BLaER1 treated with 17β-estradiol and CSF1 and Interleukin-3, amounts not matched to agents 10 nM and 100 nM (cell line): ENCODE results near the gene GRK2.

Experiments
- H3K27ac ChIP-seq, 11 experiments: shearing (Covaris generic); formaldehyde crosslinking; 2 replicates each; pipeline ENCODE4 v1.8.1; 2022
- H3K27me3 ChIP-seq, 11 experiments: shearing (Covaris generic); formaldehyde crosslinking; 2 replicates each; pipeline ENCODE4 v1.8.1; 2022
- H3K36me3 ChIP-seq, 11 experiments: shearing (Covaris generic); formaldehyde crosslinking; 2 replicates each; pipeline ENCODE4 v1.8.1; 2022
- H3K4me1 ChIP-seq, 10 experiments: shearing (Covaris generic); formaldehyde crosslinking; 2 replicates each; pipeline ENCODE4 v1.8.1; 2022
- H3K4me2 ChIP-seq, 11 experiments: shearing (Covaris generic); formaldehyde crosslinking; 2 replicates each; pipeline ENCODE4 v1.8.1; 2022
- H3K4me3 ChIP-seq, 10 experiments: shearing (Covaris generic); formaldehyde crosslinking; 2 replicates each; pipeline ENCODE4 v1.8.1; 2022
- H3K9ac ChIP-seq, 11 experiments: shearing (Covaris generic); formaldehyde crosslinking; 2 replicates each; pipeline ENCODE4 v1.8.1; 2022
- H3K9me3 ChIP-seq, 11 experiments: shearing (Covaris generic); formaldehyde crosslinking; replicated peaks in 1 of 11; 2 replicates each; pipeline ENCODE4 v1.8.1; 2022
- H4K20me1 ChIP-seq, 11 experiments: shearing (Covaris generic); formaldehyde crosslinking; 2 replicates each; pipeline ENCODE4 v1.8.1; 2022
- Cebpa-rat ChIP-seq, 11 experiments: shearing (Covaris generic); IDR thresholded peaks; 2 replicates each; pipeline ENCODE4 v1.8.1; 2022

Gene GRK2

DNA sequence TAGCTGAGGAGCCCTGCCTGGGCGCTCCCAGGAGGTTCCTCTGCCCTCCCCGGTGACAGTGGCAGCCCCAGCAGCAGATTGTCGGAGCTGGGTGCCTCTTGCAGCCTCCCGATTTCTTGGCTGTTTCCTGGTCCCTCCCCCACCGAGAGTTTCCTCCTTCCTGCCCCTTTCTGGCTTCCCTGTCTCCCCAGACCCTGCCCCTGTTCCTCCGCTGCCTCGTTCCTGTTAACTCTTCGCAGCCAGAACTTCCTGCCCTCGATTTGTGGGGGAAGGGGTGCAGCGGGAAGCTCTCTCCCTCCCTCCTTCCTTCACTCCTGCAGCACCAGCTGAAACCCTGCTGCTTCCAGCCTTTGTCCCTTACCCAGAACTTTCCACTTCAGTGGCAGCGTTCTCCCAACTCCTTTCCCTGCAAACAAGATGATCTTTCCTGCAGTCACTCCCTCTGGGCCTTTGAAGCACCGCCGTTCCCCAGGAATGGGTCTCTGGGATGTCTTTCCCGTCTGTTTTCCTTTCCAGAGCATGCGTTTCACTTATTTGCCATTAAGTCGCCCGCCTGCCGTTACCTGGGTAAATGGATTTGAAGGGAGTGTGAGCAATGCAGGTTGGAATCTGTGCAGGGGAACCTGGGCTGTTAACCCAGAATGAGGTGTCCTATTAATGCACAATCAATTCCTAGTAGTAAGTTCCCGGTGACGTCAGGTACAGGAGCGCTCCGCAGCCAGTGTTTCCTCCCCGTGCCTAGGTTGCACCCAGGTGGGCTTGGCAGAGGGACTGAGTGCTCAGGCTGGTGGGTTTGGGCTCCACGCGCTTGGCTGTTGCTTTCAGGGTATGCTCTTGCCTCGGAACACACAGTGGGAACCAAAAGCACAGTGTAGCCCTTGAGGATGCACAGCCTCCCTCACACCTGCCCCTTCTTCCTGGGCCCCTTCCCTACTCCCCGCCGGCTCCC, 4.3 kb downstream of the GRK2 start:
- TF ChIP-seq Cebpa-rat (IDR thresholded peaks at IDR 0.05) = no peak
- Histone ChIP-seq H4K20me1 (peaks cover 0 to 67% (median 49%) of the 10 kb centered on the region in 11 experiments; a peak in 13 of 22 replicates), H3K27ac (peak overlapping the region; percentile 92 to 100 (median 99)), H3K4me2 (peak overlapping the region; percentile 99 to 100 (median 100)), H3K4me1 (peaks cover 75 to 84% (median 77%) of the 10 kb centered on the region in 10 experiments), H3K9ac (peak overlapping the region; percentile 93 to 100 (median 99)), H3K4me3 (peak overlapping the region; percentile 87 to 100 (median 99)), H3K27me3 (no peaks in the 10 kb centered on the region), H3K36me3 (peaks cover 60 to 87% (median 79%) of the 10 kb centered on the region in 11 experiments), H3K9me3 (no peaks in the 10 kb centered on the region)

DNA sequence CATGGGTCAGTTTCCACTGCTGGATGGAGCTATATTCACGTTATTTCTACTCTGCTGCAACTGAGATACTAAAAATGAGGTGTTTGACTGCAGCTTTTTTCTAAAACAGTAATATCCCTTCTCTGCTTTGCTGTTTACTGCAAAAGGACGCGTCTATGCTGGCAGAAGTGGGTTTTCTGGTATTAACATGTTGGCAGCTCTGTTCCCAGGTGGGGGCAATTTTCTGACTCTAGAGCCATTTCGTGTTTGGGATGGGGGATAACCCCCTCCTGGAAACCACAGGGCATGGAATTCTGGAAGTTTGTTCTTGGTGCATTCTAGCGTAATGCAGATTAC, 4.9 kb downstream of the GRK2 start:
- Histone ChIP-seq H4K20me1 (peaks cover 0 to 73% (median 49%) of the 10 kb centered on the region in 11 experiments; a peak in 13 of 22 replicates), H3K36me3 (peaks cover 66 to 93% (median 85%) of the 10 kb centered on the region in 11 experiments), H3K9ac (peak overlapping the region; percentile 93 to 100 (median 99)), H3K4me3 (peak overlapping the region; percentile 87 to 100 (median 99)), H3K9me3 (no peaks in the 10 kb centered on the region), H3K27ac (peak overlapping the region; percentile 35 to 100 (median 99); a peak in 21 of 22 replicates), H3K4me2 (peak overlapping the region; percentile 99 to 100 (median 100)), H3K27me3 (no peaks in the 10 kb centered on the region), H3K4me1 (peaks cover 76 to 84% (median 78%) of the 10 kb centered on the region in 10 experiments)
- TF ChIP-seq Cebpa-rat (IDR thresholded peaks at IDR 0.05) = no peak

GRCh38 chr11:67271541-67272284, 5.4 kb downstream of the GRK2 start:
- Histone ChIP-seq H3K4me1 (peaks cover 81 to 90% (median 83%) of the 10 kb centered on the region in 10 experiments), H3K9ac (peak overlapping the region; percentile 93 to 100 (median 99)), H3K4me3 (peak overlapping the region; percentile 87 to 100 (median 99)), H3K36me3 (peaks cover 66 to 98% (median 88%) of the 10 kb centered on the region in 11 experiments), H3K27me3 (no peaks in the 10 kb centered on the region), H3K9me3 (no peaks in the 10 kb centered on the region), H3K4me2 (peak overlapping the region; percentile 99 to 100 (median 100)), H4K20me1 (peaks cover 0 to 73% (median 49%) of the 10 kb centered on the region in 11 experiments; a peak in 13 of 22 replicates), H3K27ac (peak overlapping the region; percentile 93 to 100 (median 99); a peak in 21 of 22 replicates)
- TF ChIP-seq Cebpa-rat (IDR thresholded peaks at IDR 0.05) = peak in 5 of 11 experiments; percentile 17 to 73 (median 55); a peak in 7 of 22 replicates

DNA sequence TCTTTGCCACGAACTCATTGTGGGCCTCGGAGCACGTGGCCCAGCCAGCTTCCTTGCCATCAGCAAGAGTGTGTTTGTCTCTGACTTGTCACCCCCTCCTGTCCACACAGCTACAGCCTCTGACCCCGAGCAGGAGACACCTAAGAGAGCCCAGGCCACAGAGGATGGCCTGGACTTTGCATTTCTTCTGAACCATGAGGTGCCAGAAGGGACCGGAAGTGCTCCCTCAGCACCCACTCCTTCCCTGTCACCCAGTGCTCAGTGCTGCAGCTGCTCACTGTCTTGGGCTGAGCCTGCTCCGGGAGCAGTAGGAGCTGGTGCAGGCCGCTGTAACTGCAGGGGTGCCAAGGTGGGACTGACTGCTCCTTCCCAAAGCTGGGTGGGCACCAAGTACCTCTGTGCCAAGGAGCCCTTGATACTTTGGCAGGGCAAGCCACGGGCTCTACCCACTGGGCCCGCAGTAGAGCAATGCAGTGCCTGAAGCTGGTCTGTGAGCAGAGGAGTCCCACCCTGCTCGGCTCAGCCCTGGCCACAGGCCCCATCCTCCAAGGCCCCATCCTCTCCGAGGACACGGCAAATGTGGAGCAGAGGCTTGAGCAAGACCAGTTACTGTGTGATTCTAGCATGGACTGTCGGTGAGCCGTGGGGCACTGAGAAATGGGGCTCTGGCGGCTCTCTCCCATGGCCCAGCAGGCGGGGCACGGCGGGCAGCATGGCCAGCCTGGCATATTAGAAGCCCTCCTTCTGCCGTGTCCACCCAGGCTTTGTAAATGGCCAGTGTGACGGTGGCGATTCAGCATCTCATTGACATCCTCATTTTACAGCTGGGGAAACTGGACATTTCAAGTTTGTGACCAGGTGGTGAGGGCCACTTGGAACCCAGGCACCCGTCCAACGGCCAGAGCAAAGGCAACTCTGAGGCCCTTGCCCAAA, 6.3 kb downstream of the GRK2 start:
- Histone ChIP-seq H3K9me3 (no peaks in the 10 kb centered on the region), H3K27ac (peak overlapping the region; percentile 93 to 100 (median 99); a peak in 21 of 22 replicates), H3K27me3 (no peaks in the 10 kb centered on the region), H3K36me3 (peaks cover 61 to 90% (median 79%) of the 10 kb centered on the region in 11 experiments), H3K4me1 (peaks cover 88 to 95% (median 90%) of the 10 kb centered on the region in 10 experiments), H4K20me1 (peaks cover 0 to 73% (median 49%) of the 10 kb centered on the region in 11 experiments; a peak in 13 of 22 replicates), H3K9ac (peak overlapping the region; percentile 93 to 100 (median 99)), H3K4me2 (peak overlapping the region; percentile 99 to 100 (median 100)), H3K4me3 (peak overlapping the region; percentile 87 to 100 (median 99))
- TF ChIP-seq Cebpa-rat (IDR thresholded peaks at IDR 0.05) = no peak

- Histone ChIP-seq H3K27me3 (no peaks in the 10 kb centered on the region), H3K4me1 (peaks cover 95 to 99% (median 97%) of the 10 kb centered on the region in 10 experiments), H3K4me2 (peak overlapping the region; percentile 99 to 100 (median 100)), H3K9ac (peak overlapping the region; percentile 93 to 100 (median 99)), H3K36me3 (peaks cover 60 to 89% (median 81%) of the 10 kb centered on the region in 11 experiments), H3K9me3 (no peaks in the 10 kb centered on the region), H3K4me3 (peak overlapping the region; percentile 87 to 100 (median 99)), H4K20me1 (peaks cover 0 to 73% (median 43%) of the 10 kb centered on the region in 11 experiments; a peak in 13 of 22 replicates), H3K27ac (peak overlapping the region; percentile 93 to 100 (median 99); a peak in 21 of 22 replicates)
- TF ChIP-seq Cebpa-rat (IDR thresholded peaks at IDR 0.05) = no peak
Measured at GRCh38 chr11:67273260-67273990, 7.2 kb downstream of the GRK2 start.

DNA sequence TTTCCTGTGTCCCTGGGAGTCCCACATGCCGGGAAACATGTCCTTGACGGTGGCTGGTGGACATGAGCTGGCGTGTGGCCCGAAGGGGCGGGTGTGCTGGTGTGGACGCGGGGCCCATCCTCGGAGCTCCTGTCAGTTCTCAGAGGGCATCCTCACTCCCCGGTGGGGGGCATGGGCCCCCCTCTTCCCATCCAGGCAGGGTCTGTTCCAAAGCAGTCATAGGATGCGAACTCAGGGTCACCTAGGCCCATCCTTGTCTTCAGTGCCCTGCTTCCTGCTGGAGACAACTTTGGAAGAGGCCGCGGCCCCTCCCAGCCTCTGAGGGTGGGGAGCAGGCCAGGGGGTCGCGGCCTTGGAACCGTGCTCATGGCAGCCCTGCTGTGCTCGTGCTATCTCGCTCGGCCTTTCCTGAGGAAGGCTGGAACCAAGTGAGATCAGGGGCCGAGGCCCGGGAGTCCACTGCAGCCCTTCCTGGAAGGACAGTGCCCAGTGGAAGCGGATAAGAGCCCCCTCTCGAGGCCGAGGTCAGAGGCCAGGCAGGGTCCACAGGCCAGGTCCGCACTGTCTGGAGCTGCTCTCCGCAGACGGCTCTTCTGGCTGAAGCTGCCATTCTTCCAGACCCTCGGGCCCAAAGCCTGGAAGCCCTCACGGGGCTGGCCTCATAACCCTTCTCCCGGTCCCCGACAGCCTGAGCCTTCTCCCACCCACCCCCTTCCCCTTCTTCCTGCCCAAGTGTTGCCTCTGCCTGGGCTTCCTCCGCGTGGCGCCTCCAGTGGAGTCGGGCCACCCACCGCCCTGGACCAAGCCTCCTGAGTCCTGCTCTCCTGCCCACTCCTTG, 8.7 kb downstream of the GRK2 start:
- Histone ChIP-seq H3K4me1 (peaks cover 95 to 99% (median 97%) of the 10 kb centered on the region in 10 experiments), H3K27ac (peak overlapping the region; percentile 93 to 100 (median 99)), H3K36me3 (peaks cover 60 to 89% (median 81%) of the 10 kb centered on the region in 11 experiments)

More for the DNA sequence above, 8.7 kb downstream of the GRK2 start:
- Histone ChIP-seq H3K4me2 (peak overlapping the region; percentile 99 to 100 (median 100)), H3K27me3 (no peaks in the 10 kb centered on the region), H3K9me3 (no peaks in the 10 kb centered on the region), H4K20me1 (peaks cover 0 to 57% (median 37%) of the 10 kb centered on the region in 11 experiments; a peak in 13 of 22 replicates), H3K9ac (peak overlapping the region; percentile 93 to 100 (median 99)), H3K4me3 (peak overlapping the region; percentile 87 to 100 (median 99))
- no peak for TF ChIP-seq Cebpa-rat (IDR thresholded peaks at IDR 0.05)
